NCI-H1048 (cell line): Measurements from ENCODE around the gene CEACAM21.

Source experiments
- DNase-seq: peaks from one replicate; lab custom pipeline; 2025; lab: John Stamatoyannopoulos, UW

The CEACAM21 gene

DNA sequence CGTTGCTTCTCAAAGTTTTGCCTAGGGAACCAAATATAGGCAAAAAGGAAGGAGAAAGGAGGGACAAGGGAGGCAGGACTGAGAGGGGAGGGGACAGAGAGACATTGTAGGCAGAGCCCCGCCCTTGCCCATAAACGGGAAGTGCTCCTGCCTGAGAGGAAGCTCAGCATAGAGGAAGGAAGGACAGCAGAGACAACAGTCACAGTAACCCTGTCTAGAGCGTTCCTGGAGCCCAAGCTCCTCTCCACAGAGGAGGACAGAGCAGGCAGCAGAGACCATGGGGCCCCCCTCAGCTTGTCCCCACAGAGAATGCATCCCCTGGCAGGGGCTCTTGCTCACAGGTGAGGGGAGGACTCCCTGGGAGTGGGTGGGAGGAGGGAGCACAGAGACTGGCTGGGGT is at the start of gene CEACAM21:
Gene CEACAM21, plus strand, starts transcription at position 169 of the 400 bp plus-strand sequence. Its CDS starts 109 bp downstream, at position 278.
- DNase-seq, result no peak

DNA sequence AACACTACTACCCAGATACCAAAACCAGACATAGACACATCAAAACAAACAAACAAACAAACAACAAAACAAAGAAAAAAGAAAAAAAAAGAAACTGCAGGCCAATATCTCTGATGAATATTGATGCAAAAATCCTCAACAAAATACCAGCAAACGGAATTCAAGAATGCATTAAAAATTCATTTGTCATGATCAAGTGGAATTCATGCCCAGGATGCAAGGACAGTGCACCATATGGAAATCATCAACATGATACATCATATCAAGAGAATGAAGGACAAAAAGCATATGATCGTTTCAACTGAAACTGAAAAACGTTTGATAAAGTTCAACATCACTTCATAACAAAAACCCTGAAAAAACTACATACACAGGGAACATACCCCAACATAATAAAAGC is 48.9 kb upstream of the CEACAM21 start:
- no peak for DNase-seq

DNA sequence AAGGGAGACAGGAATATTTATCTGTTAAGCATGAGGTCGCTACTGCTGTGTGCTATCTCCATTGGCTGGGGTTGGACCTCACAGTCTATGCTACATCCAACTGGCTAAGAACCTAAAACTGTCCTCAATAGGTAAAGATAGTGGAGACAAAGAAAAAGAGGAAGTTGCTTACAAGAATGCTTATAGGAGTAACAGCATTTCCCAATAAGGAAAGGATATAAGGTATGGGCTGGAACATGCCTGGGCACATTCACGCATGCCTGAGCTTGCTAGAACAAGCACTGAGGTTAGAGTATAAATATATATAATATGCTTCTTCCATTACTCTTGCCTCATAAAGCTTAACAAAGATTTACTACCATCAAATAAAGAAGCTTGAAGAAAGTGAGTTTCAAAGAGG is 47.9 kb upstream of the CEACAM21 start:
- DNase-seq, result no peak

DNA sequence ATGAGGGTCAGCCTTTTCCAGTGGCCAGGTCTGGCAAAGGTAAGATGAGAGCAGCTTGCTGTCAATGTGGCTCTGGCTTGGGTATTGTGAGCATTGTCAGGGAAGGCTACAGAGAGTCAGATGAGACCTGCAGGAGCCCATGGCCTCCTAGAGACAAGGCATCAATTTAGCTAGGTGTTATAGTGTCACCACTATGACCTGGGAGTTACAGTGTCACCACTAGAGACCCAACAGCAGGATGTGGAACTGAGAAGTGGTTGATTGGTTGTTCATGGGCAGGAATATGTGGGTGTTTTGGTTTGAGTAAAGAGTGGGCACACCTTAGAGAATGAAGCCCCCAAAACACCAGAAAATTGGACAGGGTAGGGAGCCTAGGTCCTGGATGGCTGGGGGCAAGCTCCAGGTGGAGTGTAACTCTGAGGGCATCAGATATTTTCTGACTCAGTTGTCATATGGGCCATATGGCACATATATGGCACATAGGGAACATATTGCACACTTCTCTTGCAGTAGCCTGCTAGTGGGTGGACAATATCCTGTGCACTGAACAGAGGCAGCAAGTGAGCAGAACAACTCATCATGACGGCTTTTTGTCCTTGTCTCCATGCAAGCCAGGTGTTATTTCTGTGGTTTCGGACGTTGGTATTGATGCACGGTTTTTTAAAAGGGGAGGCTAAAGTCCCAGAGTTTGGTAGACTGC is 46.3 kb upstream of the CEACAM21 start:
- no peak for DNase-seq

DNA sequence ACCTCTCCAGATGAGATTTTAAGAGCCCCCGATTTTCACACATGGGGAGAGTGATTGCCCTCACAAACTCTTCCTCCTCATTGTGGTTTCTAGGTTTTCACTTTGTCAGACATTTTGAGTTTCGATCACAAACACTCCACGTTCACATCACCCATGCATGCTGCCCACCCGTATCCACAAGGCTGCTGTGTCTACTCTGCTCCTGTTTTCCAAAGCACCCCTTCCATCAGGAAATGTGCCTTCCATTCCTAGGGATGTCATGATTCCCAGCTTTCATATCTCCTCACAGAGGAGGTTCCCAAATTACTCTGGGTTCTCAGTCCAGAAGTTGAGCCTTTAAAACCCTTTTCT is 45.8 kb upstream of the CEACAM21 start:
- no peak for DNase-seq

DNA sequence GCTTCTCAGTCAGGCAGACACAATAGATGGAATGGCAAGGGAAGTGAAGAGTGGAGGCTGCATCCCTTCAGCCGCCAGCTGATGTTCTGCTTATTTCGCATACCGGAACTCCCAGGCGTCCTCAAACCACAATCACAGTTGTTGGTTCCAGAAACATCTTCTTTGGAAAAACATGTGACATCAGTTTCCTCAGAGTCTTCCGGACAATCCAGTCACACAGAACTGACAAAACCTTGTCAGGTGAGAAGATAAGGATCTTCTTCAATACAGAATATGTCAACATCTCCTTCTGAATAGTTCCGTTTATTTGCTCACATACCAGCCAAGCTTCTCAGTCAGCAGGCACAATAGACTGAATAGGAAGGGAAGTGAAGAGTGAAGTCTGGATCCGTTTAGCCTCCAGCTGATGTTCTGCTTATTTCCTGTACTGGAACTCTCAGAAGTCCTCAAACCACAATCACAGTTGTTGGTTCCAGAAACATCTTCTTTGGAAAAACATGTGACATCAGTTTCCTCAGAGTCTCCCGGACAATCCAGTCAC is 45.1 kb upstream of the CEACAM21 start:
- no peak for DNase-seq

DNA sequence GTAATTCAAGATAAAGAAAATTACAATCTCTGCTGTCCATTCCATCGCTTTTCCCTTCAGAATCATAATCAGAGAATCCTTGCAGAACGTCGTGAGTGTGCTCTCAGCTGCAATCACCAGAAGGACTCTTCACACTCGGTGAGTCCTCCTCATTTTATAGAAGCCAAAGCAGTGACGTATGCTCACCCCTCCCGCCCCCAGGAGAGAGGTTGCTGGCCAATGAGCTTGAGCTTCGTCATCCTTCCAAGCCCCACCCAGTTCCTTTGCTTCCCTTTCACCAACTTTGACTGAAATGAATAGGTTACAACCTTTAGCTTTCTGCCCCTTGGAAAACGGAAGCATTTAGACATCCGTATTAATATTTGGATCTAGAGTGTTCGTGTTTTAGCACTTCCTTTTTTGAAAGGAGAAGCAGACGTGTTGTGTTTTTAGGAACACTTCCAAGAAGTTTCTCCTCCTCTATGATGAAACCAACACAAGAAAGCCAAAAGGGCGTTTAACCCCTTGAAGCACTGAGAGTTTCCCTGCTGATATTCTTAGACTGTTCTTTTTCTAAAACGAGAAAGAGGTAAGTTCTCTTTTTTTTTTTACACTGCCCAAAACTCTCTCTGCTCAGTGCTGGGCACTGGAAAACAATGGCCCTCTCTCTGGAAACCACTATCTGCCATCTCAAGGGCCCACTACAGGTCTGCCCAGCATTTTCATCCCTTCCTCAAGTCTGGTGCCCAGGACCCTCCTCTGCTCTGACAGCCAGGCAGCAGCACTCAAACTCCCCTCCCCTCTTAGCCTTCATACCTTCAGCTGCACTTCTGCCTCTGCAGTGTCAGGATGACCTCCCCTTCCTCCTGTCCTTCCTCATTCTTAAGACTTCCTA is 44.3 kb upstream of the CEACAM21 start:
- no peak for DNase-seq

DNA sequence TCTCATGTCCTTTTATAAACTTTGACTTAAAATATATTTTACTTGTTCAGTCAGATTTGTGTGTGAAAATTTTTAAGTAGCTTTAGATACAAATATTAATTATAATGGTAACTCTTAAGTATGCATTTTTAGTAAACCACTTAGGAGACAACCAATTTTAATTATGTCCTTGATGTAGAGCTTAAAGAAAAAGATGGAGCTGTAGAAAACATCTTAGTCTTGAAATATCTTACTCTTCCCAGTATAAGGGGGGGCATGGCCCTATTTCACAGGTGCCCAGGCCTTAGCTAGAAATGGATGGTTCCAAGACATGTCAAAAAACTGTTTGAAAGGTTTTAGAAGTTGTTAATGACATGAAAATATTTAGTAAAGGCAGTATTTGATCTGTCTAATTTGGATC is 43.4 kb upstream of the CEACAM21 start:
- no peak for DNase-seq

DNA sequence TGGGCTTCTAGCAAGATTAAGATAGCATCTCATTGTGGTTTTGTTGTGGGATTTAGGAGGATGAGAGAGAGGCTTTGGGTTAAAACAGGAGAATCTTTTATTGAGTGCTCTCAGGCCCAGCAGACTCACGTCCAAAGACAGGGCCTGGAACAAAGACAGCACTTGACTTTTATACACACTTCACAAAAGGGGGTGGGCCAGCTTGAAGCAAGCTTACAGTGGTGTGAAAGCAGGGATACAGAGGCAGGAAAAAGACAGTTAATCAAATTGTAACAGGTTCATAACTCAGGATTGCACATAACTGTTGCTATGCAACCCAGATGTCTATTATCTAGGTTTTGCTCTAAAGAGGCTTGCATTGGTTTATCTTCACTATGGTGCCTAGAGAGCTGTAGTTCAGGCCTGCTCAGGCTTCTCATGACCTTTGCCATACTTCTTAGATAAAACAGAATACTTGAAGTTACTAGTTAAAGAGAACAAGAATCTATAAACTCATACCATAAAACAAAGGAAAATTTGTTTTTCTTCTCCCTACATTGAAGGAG is 42.2 kb upstream of the CEACAM21 start:
- no peak for DNase-seq

DNA sequence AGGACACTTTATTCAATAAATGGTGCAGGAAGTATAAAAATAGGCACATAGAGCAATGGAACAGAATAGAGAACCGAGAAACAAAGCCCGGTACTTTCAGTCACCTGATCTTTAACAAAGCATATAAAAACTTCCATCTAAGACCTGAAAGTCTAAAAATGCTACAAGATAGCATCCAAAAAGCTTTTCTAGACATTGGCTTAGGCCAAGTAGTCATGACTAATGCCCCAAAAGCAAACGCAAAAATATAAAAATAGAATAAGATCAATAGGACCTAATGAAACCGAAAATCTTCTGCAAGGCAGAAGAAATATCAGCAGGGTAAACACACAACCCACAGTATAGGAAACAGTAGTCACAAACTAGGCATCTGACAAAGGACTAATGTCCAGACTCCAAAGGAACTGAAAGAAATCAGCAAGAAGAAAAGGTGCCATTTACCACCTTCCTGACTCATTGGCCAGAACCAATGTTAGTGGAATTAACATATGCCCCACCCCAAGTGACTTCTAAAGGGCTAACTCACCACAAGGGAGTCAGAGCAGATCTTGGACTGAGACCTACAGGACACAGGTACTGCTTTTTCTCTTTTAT is 40.8 kb upstream of the CEACAM21 start:
- no peak for DNase-seq

DNA sequence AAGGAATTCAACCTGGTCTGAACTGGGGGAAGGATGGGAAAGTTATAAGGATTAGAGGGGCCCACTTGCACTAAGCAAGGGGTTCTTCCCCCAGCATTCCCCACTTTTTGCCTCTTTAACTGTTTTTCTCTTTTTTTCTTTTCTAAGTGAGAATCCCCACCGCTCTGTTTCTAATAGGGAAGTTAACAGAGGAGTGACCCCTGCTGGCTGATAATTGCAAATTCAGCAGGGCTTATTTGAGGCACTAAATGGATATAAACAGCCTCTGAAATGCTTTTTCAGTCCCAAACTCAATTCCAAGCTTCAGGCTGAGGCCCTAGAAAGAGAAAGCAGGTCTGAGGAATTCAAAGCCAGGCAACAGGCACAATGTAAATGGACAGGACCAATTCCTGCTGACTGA is 38.2 kb upstream of the CEACAM21 start:
- no peak for DNase-seq

DNA sequence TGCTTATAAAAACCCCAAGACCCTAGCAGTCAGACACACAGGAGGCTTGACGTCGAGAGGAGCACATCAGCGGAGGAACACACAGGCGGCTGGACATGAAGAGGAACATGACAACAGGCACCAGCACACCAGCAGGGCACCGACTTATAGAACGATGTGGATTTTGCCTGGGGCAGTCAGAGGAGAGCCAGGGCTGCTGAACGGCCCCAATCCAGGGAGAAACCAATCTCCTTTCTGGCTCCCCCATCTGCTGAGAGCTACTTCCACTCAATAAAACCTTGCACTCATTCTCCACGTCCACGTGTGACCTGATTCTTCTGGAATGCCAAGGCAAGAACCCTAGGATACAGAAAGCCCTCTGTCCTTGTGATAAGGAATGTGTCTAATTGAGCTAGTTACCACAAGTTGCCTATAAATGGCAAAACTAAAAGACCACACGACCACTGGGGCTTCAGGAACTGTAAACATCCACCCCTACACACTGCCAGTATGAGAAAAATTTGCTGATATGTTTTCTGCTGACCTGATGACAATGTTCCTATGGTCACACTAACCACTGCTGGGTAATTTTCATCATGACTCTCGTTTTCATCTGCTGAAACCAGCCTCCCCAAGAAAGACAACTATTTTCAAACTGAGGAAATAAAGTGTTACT is 35.8 kb upstream of the CEACAM21 start:
- no peak for DNase-seq

DNA sequence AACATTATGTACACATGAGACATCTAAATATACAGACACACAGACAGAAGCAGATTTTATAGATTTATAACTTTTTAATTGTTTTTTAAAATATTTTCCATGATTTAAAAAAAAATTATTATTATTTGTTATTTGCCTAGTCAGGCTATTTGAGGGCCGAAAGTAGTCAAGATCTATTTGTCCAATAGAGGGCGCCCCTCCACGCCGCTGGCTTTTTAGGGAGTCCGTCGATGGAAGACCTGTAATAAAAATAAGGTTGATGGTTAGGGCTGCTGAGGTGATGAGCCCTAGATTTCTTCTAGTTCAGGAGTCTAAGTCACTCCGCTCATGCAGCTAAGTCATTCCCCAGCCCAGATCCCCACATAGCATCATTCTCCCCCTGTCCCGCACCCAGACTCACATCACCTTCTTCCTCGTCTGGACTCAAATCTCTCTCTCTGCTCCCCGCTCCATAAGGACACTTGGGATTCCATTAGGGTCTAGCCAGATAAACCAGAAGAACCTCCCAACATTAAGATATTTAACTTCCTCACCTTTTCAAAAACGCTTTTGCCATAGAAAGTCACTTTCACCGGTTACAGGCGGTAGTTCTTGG is 33.9 kb upstream of the CEACAM21 start:
- DNase-seq, result no peak

DNA sequence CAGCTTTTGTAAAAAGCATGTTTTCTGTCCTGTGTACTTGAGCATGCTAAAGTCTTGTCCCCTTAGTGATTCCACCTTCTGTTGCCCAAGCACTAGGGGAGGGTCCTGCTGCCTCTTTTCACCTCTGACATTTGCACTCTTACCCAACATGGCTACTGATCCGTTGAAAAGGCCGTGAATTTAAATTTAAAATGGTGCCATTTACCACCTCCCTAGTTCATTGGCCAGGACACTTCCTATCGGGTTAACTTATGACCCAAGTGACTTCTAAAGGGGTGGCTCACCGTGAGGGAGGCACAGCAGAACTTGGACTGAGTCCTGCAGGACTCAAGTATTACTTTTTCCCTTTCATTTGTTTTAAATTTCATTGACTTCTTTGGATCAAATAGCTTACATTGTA is 33.3 kb upstream of the CEACAM21 start:
- DNase-seq, result no peak

DNA sequence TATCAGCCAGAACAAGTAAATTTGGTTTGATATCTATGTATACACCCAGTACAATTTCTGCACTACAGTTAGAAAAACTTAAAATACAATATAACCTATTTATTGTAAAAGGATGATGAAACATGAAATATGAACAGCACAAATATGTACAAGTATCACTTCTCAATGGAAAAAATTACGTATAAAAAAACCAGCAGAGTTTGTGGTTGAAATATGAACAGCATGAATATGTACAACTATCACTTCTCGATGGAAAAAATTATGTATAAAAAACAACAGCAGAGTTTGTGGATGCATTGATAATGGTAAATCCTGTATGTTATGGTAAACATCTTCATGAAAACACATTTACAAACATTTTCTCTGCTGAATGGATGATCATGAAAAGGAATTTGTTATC is 32.4 kb upstream of the CEACAM21 start:
- DNase-seq, result no peak

DNA sequence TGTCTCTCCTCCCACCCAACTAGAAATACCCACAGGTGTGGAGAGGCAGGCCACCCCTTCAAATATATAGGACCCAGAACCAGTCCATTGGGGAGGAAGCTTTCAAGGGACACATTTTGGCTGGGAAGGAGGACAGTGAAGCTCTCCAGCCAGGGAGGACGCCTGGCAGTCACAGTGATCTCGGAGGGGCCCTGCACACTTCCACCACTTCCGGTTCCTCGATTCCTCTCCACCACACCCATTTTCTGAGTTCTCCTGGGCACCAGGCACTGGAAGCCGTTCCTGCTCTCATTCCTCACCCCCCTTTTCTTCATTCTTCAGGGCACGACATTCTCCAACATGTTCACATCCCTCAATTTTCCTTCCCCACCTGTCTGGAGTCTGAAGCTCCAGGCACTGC is 30.4 kb upstream of the CEACAM21 start:
- no peak for DNase-seq

DNA sequence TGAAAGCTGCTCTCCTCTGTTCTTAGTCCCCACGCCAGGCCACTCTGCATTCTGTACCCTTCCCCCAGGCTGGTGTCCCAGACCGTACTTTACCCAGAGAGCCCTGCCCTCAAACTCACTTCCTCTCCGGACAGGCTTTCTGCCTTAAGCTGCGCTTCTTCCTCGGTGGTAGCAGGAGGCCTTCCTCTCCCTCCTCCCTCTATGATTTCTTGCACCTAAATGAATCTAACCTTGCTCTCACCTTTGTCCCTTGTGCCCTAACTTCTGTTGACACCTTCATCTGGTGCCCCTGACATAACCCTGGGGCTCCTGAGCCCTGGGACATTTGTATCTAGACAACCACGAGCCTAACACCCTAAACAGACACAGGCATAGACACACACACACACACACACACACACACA is 29.6 kb upstream of the CEACAM21 start:
- no peak for DNase-seq

DNA sequence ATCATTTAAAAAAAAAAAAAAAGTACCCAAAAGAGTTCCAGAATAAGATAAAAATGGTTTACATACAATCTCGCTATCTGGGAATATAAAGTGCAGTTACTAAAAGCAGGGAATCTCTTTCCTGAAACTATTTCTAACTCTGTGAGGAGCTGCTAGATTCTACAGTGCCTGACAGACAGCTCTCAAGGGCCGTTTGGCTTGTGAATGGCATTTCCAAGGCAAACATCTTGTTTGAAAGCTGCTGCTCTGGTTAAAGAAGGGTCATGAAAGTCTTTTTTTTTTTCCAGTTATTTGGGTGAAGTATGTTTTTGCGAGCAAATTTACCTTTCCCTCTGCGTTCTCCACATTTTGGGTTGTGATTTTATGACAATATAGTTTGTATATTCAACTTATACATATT is 29.0 kb upstream of the CEACAM21 start:
- no peak for DNase-seq

DNA sequence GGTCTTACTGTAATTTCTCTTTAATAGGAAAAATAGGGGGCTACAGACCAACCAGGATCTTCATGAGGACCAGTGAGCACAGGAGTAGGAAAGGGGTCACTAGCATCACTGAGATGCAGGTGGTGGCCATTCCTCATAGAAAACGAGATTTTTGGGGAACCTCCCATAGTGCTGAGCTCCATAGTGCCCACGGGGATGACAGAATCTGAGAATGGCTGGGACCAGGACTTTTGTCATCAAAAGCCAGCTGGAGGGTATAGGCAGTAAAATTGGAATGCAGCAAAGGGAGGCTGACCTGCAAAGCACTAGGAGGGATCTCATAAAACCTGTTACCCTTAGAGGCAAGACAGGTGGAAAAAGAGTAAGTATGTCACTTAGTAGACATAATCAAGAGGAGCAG is 28.4 kb upstream of the CEACAM21 start:
- no peak for DNase-seq

DNA sequence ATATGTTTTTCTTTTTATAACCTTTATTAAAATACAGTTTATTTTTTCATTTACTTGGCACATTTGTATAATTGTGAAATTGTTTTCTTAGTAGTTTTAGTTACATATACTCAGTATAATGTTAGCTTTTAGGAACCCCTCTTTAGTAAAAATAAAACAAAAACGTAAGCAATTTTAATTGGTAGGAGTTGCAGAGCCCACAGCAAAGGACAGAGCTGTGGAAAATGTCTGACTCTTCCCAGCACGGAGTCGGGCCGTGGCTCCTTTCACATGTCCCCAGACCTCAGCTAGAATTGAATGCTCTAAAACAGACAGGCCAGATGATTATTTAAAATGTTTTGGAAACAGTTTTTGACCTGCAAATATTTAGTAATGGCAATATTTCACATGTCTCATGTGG is 27.9 kb upstream of the CEACAM21 start:
- DNase-seq, result no peak

DNA sequence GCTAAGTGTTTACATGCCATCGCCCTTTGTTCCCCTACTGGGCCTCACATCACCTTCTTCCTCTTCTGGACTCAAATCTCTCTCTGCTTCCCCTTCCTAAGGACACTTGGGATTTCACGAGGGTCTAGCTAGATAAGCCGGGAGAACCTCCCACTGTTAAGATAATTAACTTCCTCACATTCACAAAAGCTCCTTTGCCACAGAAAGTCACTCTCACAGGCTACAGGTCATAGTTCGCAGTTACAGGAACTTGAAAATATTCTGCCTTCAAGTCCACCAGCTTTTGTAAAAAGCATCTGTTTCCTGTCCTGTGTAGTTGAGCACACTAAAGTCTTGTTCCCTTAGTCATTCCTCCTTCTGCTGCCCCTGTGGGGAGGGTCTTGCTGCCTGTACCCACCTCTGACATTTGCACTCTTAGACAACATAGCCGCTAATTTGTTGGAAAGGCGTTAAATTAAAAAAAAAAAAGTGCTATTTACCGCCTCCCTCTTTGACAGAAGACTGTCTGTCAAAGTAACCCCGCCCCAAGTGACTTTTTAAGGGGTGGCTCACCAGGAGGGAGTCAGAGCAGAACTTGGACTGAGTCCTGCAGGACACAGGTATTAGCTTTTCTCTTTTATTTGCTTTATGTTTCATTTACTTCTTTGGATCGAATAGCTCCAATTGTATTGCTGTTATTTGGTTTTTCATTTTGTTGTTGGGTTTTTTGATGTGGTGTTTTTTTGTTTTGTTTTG is 26.8 kb upstream of the CEACAM21 start:
- DNase-seq, result no peak
